SW 1271 (cell line): ENCODE measurements around the gene CORIN.
A peak's percentile ranks its signal among the peaks of the same experiment; 100 is the strongest.
"Not testable (repeated sequence)": the region's sequence is repeated elsewhere in the genome, so short reads cannot be mapped to it uniquely, and the experiment has no call there.

Source experiments
- DNase-seq, 2 experiments: peaks; one replicate each; lab custom pipeline; 2025; lab: John Stamatoyannopoulos, UW

The CORIN gene

DNA sequence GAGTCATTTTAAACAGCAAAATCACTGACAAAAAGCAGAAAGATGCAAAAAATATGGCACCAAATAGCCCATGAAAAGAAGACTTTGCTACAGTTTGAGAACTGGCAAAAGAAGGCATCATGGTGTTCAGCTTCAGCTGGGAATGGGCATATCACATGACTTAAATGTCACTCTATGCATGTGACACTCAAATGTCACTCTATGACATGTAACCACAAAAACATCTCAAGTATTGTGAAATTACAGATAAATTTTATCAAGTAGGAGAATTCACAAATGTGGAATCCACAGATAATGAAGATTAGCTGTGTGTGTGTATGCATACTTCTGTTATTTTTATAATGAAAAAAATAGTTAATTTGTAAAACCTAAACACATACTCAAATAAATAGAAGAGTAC lies 270.9 kb downstream of the CORIN start:
- no peak for DNase-seq

GRCh38 chr4:47566566-47566965 lies 271.3 kb downstream of the CORIN start:
- no peak for DNase-seq

- DNase-seq, result no peak
These were observed 275.6 kb downstream of the CORIN start for GRCh38 chr4:47562297-47562696.

- no peak for DNase-seq
These were observed 276.5 kb downstream of the CORIN start for GRCh38 chr4:47561331-47561730.

- no peak for DNase-seq
These were observed 277.2 kb downstream of the CORIN start for GRCh38 chr4:47560682-47561081.

- DNase-seq, result no peak
These were observed 280.6 kb downstream of the CORIN start for GRCh38 chr4:47557255-47557654.

GRCh38 chr4:47555920-47556319 lies 281.9 kb downstream of the CORIN start:
- DNase-seq, result not testable (repeated sequence)

GRCh38 chr4:47553329-47554125 lies 284.3 kb downstream of the CORIN start:
- peak in 1 of 2 experiments; percentile 9 for DNase-seq

DNA sequence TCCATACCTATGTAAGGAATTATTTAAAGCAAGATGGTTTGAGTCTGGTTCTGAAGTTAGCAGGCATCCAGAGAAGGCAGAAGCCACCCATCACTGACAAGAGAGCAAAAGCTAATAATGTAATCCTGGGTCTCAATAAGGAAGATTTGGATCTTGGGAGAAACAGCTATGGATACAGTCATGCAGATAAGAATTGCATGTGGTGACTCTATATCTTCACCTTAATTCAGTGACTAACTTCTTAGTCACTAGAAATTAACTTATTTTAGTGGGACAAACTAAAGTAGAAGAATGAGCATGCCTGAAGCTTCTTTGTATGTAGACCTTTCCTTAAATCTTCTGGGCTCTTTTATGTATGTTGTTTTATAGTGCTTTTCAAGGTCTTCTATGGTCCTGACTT lies 286.2 kb downstream of the CORIN start:
- no peak for DNase-seq

- DNase-seq, result no peak
These were observed 286.8 kb downstream of the CORIN start for GRCh38 chr4:47550899-47551548.

DNA sequence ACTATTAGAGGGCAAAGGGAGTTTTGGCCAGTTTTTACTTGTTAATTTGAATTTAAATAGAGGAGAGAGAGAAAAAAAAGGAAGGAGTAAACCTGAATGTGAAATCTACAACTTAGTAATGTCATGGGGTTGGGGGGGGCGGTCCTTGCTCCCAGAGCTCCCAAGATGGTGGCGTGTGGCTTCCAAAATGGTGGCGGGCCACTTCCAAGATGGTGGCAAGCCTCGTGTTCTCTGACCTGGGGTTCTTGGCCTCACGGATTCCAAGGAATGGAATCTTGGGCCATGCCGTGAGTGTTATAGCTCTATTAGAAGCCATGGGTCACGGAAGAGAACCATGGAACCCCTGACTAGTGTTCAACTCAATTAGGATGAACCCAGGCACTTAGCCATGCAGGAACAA lies 287.5 kb downstream of the CORIN start:
- not testable (repeated sequence) for DNase-seq
